Stimulated activated CD8-positive, alpha-beta memory T cell treated with anti-CD3 and anti-CD28 coated beads, Interleukin-7, amount 100 ng/mL, for 1 hour (primary cell): ENCODE measurements around the gene SELENOI.
"Not testable (repeated sequence)": the region's sequence is repeated elsewhere in the genome, so short reads cannot be mapped to it uniquely, and the experiment has no call there.

Experiments used
- DNase-seq, 2 donors: peaks; one replicate each; pipeline ENCODE4 v3.0.0-alpha.2; 2020; ENCODE audit warnings: low read depth in 2 of 2

SELENOI gene

GRCh38 chr2:26356111-26356510 lies 10.2 kb downstream of the SELENOI start:
- DNase-seq, result no peak

- DNase-seq, result no peak
Measured at GRCh38 chr2:26356771-26357170, 10.8 kb downstream of the SELENOI start.

- no peak for DNase-seq
Measured at GRCh38 chr2:26359886-26360473, 14.0 kb downstream of the SELENOI start.

GRCh38 chr2:26363323-26363722 lies 17.4 kb downstream of the SELENOI start:
- no peak for DNase-seq

- no peak for DNase-seq
Measured at GRCh38 chr2:26363958-26364357, 18.0 kb downstream of the SELENOI start.

GRCh38 chr2:26364669-26365068 lies 18.7 kb downstream of the SELENOI start:
- DNase-seq, result no peak

GRCh38 chr2:26366957-26367356 lies 21.0 kb downstream of the SELENOI start:
- no peak for DNase-seq

- DNase-seq, result not testable (repeated sequence)
Measured at GRCh38 chr2:26369664-26370063, 23.7 kb downstream of the SELENOI start.

GRCh38 chr2:26370909-26371308 lies 25.0 kb downstream of the SELENOI start:
- not testable (repeated sequence) for DNase-seq

GRCh38 chr2:26376799-26377198 lies 30.9 kb downstream of the SELENOI start:
- no peak for DNase-seq

- DNase-seq, result no peak
Measured at GRCh38 chr2:26380281-26380680, 34.3 kb downstream of the SELENOI start.

GRCh38 chr2:26382564-26382963 lies 36.6 kb downstream of the SELENOI start:
- DNase-seq, result no peak

GRCh38 chr2:26384183-26384582 lies 38.2 kb downstream of the SELENOI start:
- DNase-seq, result no peak

- DNase-seq, result no peak
Measured at GRCh38 chr2:26384597-26384996, 38.7 kb downstream of the SELENOI start.

- DNase-seq, result no peak
Measured at GRCh38 chr2:26387189-26387588, 41.2 kb downstream of the SELENOI start.

GRCh38 chr2:26394694-26395093 lies 48.8 kb downstream of the SELENOI start:
- DNase-seq, result no peak

GRCh38 chr2:26395394-26395793 lies 49.5 kb downstream of the SELENOI start:
- DNase-seq, result no peak

- DNase-seq, result no peak
Measured at GRCh38 chr2:26396734-26397298, 50.9 kb downstream of the SELENOI start.

- no peak for DNase-seq
Measured at GRCh38 chr2:26399771-26400376, 53.9 kb downstream of the SELENOI start.

- DNase-seq, result no peak
Measured at GRCh38 chr2:26400723-26401122, 54.8 kb downstream of the SELENOI start.

- DNase-seq, result no peak
Measured at GRCh38 chr2:26401739-26402541, 56.0 kb downstream of the SELENOI start, which contains the start of gene DRC1. Gene DRC1 (plus strand): TSS chr2:26401920. CDS start chr2:26401990, 70 bp downstream.

GRCh38 chr2:26407526-26407925 lies 61.6 kb downstream of the SELENOI start:
- DNase-seq, result no peak

- no peak for DNase-seq
Measured at GRCh38 chr2:26409785-26410184, 63.8 kb downstream of the SELENOI start.
